HG02938 (cell line): ENCODE measurements around the gene ATP6V1F.

Source experiments
- ATAC-seq: cut with Tn5 transposase; IDR thresholded peaks from one replicate; pipeline ENCODE4 v1.9.1; 2021; ENCODE audit warnings: mild to moderate bottlenecking, moderate library complexity; ENCODE audit not compliant: unreplicated experiment

Gene ATP6V1F

DNA sequence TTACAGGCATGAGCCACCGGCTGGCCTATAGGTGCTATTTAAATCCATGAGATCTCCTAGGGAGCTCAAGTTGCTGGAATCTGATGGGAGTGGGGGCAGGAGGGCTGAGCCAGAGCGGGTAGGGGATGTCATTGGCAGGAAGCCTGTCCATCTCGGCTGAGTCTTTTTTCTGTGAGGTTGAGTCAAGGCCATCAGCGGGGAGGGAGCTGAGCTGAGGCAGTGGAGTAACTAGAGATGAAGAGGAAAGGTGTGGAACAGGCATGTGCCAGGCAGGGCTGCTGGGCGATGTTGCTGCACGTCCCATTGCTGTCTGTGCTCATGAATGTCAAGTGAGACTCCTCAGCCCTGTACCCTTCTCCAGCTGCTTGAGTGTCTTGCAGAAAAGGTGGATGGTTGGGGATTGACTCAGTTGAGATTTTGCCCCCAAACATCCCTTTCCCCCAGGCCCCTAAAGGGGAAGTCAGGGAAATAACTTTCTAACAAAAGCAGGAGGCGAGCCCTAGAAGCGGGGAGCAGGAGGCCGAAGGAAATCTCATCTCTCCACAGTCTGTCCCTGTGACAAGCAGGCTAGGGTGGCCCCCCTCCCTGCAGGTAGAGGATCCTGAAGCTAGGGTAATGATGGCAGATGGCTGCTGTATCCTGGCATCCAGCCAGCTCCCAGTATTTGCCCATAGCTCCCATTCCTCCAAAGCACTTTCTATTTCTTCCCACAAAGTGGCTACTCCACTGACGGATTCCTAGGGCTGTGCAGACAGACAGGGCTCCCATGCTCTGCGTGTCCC lies 5.4 kb downstream of the ATP6V1F start:
- ATAC-seq: no peak

DNA sequence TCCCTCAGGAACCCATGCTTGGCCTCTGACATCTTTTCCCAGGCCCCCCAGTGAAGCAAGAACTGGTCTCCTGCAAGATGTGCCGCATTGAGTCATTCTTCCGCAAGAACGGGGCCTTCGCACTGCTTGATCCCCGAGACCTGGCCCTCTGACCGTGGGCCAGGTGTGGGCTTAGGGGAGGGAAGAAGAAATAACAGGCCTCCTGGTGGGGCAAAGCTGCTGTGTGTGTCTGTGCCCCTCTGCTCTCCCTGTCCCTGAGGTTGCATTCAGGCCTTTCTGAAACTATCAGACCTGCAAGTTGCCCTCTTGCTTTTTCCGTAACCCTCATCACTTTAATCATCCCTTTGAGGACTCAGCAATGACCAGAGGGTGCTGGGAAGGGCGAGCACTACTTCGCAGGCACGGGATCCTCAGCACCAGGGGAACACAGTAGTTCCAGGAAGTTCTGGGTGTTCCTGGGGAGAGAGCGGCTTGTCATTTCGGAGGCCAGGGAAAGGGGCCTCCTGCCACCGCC lies 6.0 kb downstream of the ATP6V1F start:
- no peak for ATAC-seq

DNA sequence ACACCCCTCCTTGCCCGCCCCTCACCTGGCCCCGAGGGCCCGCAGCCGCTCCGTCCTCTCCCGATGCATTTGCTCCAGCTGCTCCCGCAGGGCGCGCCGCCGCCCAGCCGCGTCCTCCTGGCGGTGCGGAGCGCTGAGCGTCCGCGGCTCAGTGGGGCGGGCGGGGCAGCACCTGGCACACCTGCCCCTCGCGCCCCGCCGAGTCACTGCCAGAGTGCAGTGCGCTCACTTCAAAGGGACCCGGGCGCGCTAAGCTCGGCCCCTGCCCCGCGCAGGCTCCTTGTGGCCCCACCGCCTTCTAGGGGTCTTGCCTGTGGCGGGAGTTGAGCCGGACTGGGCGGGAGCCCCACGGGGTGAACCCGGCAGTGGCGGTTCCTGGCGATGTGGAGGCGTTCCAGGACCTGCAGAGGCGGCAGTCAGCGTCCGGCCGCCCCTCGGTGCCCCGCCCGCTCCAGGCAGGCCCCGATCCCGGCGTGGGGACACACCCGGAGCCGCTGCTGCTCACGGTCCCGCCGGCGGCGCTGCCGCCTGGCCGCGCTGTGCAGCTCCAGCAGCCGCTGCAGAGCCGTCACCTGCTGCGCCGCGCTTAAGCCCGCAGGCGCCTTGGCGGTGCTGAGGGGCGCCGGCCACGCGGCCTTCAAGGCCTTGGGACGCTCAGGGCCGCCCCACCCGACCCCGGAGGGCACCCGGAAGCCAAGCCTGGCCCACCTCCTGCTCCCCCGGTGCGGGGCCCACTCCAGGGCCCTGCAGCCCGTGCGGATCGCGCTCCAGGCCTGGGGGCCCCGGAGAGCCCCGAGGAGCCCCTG lies 6.7 kb downstream of the ATP6V1F start:
- peak; percentile 59 for ATAC-seq

DNA sequence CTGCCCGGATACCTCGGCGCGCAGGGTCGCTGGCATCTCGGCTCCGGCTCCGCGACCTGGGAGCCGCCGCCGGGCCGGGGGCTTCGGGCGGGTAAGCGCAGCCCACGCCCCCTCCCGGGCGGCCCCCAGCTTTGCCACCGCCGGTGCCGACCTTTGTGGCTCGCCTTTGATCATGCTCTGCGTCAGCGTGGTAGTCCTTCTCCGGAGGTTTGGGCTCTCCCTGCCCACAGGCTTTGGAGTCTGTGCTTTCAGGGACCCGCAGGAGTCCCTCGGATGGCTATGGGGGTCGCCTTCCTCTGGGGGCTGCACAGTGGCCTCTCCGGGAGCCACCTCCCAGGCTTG lies 7.3 kb downstream of the ATP6V1F start:
- ATAC-seq: peak; percentile 14

DNA sequence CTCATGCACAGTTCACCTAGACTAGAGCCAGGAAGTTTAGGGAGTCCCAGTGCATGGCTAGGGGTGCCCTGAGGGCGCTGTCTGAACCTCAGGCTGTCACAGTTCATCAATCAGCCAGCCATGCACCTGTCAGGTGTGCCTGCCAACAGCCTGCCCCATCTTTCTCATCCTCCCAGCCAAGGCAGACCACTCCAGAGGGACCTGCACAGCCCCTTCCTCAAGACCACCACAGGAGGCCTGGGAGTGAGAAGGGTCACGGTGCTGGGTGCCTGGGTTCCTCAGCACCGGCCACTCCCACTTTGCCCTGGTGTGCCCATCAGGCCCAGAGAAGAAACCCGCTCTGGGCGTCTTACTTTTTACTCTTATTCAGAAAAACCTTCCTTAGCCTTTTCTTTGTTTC lies 8.4 kb downstream of the ATP6V1F start:
- ATAC-seq: no peak

DNA sequence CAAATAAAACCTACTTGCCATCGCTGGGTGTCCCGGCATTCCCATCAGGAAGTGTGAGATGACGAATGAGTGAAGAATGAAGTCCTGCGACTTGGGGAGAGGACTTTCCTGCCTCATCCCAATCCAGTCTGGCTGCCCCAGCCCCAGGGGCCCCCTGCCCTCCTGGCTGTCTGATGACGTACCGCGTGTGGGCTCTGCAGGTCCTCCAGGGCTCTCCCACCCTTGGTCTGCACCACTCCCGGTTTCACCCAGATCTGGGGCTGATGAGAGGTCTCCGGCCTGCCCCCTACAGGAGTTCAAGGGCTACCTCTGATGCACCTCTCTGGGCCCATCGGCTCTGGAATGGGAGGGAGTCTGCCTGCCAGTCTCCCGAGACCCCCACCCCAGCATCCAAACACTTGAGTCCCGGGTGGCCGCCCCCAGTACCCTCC lies 9.8 kb downstream of the ATP6V1F start:
- ATAC-seq: no peak

DNA sequence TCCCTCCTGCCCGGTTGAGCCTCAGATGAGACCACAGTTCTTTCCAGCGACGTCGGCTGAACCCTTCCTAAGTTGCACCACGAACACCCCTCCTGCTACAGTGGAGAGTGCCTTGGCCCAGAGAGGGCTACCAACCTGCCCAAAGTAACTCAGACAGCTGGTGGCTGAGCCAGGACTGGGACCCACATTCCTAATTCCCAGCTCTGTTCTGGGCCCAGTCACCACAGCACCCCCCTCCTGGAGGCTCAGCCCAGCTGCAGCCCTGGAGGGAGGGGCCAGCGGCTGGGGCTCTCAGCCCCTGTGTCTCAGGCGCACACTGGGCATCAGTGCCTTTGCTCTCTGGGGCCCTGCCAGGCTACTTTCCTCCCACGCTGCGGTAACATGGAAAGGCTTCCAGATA lies 10.6 kb downstream of the ATP6V1F start:
- no peak for ATAC-seq

DNA sequence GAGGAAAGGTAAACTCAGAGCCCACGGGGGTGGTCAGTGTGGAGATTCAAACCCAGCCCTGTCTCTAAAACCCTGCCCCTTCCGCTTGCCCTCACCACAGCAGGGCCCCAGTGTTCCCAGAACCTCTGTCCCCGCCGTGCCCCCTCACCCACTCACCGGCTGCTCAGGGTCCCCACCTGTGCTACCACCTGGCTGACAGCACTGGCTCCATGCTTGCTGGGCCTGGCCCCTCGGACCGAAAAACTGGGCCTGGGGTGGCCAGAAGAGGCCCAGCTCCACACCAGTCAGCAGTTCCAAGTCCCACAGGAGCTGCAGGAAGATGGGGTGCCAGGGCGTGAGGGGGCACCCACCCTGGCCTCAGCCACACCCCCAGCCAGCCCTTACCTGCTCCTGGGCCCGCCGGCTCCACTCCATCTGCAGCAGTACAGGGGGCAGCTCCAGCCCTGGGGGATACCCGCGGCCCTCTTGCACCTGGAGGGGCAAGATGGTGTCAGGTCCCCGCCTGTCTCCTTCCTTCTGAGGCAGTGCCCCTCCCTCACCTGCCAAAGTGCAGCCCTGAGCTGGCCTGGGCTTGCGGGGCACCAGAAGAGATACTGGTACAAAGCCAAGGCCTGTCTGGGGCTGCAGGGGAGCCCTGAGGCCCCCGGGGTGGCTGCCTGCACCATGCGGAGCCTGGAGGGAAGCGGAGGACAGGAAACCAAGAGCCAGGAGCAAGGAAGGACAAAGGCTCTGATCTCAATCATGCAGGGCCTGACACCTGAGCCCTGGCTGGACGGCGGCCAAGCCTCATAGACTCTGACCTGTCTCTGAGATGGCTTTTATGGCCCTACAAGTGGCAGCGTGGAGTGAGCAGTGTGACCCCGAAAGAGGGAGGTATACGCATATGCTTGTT lies 11.7 kb downstream of the ATP6V1F start:
- ATAC-seq: no peak

GRCh38 chr7:128875523-128875948 lies 12.9 kb downstream of the ATP6V1F start:
- no peak for ATAC-seq

- no peak for ATAC-seq
These were observed 13.5 kb downstream of the ATP6V1F start for GRCh38 chr7:128876127-128876526.

DNA sequence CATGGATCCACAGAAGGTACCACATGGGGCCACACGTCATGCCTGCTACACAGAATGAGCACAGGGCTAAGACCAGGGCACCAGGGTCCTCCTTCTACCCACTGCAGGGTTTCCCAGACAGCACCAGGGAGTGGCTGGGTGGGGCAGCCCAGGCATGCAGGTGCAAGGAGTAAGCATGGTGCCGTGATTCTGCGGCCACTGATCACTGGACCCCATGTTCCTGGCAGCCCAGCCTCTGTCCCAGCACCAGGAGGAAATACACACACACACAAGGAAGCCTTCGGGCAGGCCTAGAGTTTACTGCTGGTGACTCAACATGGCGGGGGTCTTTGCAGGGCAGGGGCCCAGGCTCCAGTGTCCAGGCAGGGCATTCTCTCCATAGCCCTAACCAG lies 13.9 kb downstream of the ATP6V1F start:
- no peak for ATAC-seq

DNA sequence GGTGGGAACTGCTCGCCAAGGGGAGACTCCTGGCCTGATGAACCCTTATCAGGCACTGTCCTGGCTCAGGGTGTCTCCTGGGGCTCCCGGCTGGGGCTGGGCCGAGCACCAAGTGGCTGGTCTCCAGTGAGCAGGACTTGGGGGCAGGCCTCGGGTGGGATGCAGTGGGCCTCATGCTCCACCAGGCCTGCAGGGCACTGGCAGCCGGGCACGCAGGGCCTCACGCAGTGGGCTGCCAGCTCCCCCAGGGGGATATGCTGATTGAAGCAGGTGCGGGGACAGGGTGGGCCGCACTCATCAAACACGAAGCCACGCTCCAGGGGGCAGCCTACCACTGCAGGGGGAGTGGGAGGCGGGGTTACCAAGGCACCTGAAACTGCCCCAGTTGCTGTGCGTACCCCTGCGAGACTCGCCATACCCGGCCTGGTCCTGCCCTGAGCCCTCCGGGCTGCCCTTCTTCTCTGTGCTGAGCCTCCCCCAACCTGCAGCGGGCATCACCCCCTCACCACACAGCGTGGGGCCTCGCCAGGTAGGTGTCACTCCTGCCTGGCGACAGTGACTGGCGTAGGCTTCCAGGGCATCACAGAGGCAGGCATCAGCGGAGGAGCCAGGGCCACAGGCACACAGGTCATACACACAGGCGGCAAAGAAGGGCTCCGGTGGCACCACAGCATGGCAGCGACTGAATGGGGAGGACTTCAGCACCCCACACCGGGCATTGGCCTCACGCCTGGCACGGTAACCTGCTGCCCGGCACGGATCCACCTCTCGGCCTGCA lies 14.5 kb downstream of the ATP6V1F start:
- no peak for ATAC-seq

DNA sequence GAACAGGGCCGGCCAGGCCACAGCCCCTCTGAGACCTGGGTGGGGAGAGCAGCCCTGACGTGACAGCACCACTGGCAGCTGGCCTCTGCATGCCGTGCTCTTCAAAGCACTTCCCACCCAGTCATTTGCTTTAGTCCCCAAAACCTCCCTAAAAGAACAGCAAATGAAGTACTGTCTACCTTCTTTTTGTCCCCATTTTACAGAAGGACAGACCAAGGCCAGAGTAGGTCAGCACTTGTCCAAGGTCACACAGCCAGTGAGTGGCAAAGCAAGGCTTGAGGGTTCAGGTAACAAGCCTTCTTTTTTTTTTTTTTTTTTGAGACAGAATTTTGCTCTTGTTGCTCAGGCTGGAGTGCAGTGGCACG lies 15.1 kb downstream of the ATP6V1F start:
- ATAC-seq: no peak

DNA sequence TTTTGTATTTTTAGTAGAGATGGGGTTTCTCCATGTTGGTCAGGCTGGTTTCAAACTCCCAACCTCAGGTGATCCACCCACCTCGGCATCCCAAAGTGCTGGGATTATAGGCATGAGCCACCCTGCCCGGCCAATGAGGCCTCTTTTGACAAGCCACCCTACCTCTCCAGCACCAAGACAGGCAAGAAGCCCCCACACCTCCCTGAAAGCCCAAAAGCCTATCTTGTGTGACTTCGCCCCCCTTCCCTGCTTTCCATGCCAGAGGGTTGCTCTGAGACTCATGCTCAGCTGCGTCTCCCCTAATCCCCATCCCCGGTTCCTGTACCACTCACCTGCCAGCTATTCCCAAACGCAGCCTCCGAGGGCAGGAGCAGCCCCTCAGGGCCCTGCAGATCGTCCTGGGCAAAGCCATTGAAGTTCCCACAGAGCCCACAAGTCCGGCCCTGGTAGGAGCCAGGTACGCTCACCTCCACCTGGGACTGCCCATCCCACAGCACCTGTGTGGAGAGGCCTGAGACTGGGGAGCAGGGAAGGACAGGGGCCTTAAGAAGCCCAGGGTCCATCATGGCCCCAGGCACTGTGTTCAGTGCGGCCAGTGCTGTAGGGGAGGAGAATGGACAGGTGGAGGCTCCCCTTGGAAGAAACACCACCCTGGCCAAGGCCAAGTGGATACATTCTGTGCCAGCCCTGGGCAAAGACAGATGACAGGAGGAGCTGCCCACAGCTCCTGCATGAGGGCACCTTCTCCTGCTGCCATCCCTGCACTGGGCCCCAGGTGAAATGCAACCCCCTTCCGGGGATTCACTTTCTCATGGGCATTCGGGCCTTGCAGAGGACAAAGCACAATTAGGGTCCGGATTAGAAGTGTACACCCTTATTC lies 15.8 kb downstream of the ATP6V1F start:
- ATAC-seq: no peak

DNA sequence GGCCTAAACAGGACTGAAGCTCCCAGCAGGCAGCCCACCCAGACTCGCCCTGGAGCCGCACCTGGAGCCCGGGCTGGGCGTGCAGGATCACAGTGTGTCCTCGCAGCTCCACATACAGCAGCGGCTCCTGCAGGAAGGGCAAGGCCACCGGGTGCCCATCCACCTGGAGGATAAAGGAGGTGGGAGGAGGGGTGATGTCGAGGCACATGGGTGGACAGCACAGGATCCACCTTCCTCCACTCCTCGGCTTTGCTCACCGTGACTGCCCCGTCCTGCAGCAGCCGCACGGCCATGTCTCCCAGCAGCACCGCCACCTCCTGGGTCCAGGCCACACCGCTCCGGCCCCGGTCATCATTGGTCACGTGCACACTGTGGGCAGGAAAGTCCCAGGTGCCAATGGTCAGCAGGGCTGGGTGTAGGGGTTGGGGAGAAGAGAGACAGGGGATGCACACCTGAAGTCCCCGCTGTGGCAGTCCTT lies 16.8 kb downstream of the ATP6V1F start:
- no peak for ATAC-seq

DNA sequence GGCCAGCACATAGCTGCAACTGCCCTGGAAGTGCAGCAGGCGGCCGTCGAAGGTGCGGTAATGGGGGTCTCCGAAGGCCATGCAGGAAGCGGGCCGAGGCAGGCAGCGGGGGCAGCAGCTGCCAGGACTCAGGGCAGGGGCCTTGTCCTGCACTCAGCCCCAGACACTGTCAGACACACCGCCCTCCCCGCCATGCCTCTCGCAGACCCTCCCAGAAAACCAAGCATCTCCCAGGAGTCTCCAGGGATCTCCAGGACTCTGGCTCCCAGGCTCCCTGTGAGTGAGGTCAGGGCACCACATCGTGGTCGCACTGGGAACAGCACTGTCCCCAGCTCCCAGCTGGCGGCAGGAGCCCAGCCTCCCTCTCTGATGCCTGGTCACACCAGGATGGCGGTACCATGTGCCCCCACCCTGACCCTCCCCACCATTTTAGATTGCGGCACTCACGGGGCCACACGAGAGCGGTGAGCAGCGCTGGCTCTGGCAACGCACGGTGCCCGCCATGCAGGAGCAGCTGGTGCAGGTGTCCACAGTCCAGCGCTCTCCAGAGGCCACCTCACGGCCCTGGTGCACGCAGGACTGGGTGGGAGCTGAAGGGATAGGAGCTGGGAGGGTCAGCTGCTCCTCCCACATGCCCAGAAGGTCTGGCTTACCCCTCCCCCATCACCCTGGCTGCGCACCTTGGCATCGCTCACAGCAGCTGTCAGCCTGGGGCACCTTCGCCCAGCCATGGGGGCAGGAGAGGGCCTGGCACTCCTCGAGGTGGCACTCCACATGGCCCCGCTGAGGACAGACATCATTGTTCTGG lies 17.5 kb downstream of the ATP6V1F start:
- ATAC-seq: no peak

DNA sequence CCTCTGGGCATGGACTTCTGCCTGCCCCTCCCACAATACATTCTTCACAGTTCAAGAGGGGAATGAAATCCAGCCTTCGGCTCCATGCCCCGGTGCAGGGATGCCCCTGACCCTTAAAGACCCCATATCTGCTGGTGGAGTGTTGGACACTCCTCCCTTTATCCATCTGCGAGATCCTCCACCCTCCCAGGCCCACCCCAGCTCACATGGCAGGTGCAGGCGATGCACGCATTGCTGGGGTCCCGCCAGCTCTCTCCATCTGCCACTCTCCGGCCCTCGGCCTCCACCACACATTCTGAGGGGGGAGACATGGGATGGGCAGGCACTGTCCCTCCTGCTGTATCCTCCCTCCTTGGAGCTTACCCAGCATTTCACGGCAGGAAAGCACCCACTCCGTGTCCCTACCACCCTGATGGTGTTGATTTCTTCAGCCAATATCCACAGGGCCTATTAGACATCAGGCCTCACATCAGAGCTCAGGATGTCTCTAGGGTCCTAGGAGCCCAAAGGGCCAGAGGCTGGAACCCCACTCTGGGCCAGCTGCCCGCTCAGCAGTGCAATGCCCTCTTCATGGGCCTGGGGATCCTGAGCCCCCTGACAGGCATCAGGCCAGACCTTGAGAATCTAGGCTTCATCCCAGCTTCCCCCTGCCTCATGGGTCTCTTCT lies 18.3 kb downstream of the ATP6V1F start:
- ATAC-seq: no peak
